ENCODE measurements around the gene MACROD2. TPM values are rescaled to one million over a fixed set of nuclear protein-coding genes. Genes with fewer than 3 reads are reported as not detected.

Gene MACROD2
- polyA plus RNA-seq, 1 donor from 2014 or later, result 23.2 TPM

- Histone ChIP-seq H3K9ac (ENCODE audit: low read length) (no peak overlapping the region), H2AFZ (ENCODE audit: low read depth, low read length) (no peak overlapping the region), H3K36me3 (ENCODE audit: insufficient read depth, low read length) (no peaks in the 10 kb centered on the region), H4K20me1 (ENCODE audit: insufficient read depth) (no peaks in the 10 kb centered on the region), H3K9me2 (ENCODE audit: insufficient read depth, low read length) (no peaks in the 10 kb centered on the region), H3F3A (ENCODE audit: insufficient read depth, low read length, poor library complexity, severe bottlenecking) (no peaks in the 10 kb centered on the region), H3K4me3 (ENCODE audit: low read length) (no peak overlapping the region), H3K4me2 (ENCODE audit: low read length) (no peak overlapping the region), H3K79me2 (replicated peaks; ENCODE audit: insufficient read depth, low read length) (no peaks in the 10 kb centered on the region), H3K27me3 (ENCODE audit: insufficient read depth, low read depth, low read length) (no peaks in the 10 kb centered on the region), H3K9me3 (ENCODE audit: low read length) (no peaks in the 10 kb centered on the region), H3K27ac (ENCODE audit: low read length) (no peak overlapping the region)
- no peak for TF ChIP-seq REST (IDR thresholded peaks at IDR 0.05; ENCODE audit: borderline replicate concordance)
- TF ChIP-seq SMC3 (conservative IDR thresholded peaks at IDR 0.05; ENCODE audit: poor library complexity), result no peak
- no peak for TF ChIP-seq EZH2 (IDR thresholded peaks at IDR 0.05; ENCODE audit: borderline replicate concordance, insufficient read depth, low read length, poor library complexity, severe bottlenecking)
Observed at GRCh38 chr20:15739035-15739434, 1743.7 kb downstream of the MACROD2 start.

- no peaks in the 10 kb centered on the region for H3K36me3 ChIP-seq (ENCODE audit: insufficient read depth, low read length)
- no peaks in the 10 kb centered on the region for H3K9me2 ChIP-seq (ENCODE audit: insufficient read depth, low read length)
- H3K27ac ChIP-seq (ENCODE audit: low read length), result no peak overlapping the region
- H3K4me2 ChIP-seq (ENCODE audit: low read length), result no peak overlapping the region
- H4K20me1 ChIP-seq (ENCODE audit: insufficient read depth), result no peaks in the 10 kb centered on the region
- no peak overlapping the region for H3K9ac ChIP-seq (ENCODE audit: low read length)
- no peaks in the 10 kb centered on the region for H3K79me2 ChIP-seq (replicated peaks; ENCODE audit: insufficient read depth, low read length)
- no peaks in the 10 kb centered on the region for H3K27me3 ChIP-seq (ENCODE audit: insufficient read depth, low read depth, low read length)
- no peak overlapping the region for H2AFZ ChIP-seq (ENCODE audit: low read depth, low read length)
- TF ChIP-seq REST (IDR thresholded peaks at IDR 0.05; ENCODE audit: borderline replicate concordance), result no peak
- TF ChIP-seq EZH2 (IDR thresholded peaks at IDR 0.05; ENCODE audit: borderline replicate concordance, insufficient read depth, low read length, poor library complexity, severe bottlenecking), result no peak
- TF ChIP-seq EP300 (conservative IDR thresholded peaks at IDR 0.05; ENCODE audit: poor library complexity, severe bottlenecking), result no peak
- no peak for TF ChIP-seq SMC3 (conservative IDR thresholded peaks at IDR 0.05; ENCODE audit: poor library complexity)
- TF ChIP-seq, protein P1, sequence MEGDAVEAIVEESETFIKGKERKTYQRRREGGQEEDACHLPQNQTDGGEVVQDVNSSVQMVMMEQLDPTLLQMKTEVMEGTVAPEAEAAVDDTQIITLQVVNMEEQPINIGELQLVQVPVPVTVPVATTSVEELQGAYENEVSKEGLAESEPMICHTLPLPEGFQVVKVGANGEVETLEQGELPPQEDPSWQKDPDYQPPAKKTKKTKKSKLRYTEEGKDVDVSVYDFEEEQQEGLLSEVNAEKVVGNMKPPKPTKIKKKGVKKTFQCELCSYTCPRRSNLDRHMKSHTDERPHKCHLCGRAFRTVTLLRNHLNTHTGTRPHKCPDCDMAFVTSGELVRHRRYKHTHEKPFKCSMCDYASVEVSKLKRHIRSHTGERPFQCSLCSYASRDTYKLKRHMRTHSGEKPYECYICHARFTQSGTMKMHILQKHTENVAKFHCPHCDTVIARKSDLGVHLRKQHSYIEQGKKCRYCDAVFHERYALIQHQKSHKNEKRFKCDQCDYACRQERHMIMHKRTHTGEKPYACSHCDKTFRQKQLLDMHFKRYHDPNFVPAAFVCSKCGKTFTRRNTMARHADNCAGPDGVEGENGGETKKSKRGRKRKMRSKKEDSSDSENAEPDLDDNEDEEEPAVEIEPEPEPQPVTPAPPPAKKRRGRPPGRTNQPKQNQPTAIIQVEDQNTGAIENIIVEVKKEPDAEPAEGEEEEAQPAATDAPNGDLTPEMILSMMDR (IDR thresholded peaks at IDR 0.05; ENCODE audit: poor library complexity, severe bottlenecking), result no peak
- no peak for TF ChIP-seq MXI1 (conservative IDR thresholded peaks at IDR 0.05; ENCODE audit: poor library complexity, severe bottlenecking)
- no peak for TF ChIP-seq RAD21 (conservative IDR thresholded peaks at IDR 0.05)
- no peaks in the 10 kb centered on the region for H3F3A ChIP-seq (ENCODE audit: insufficient read depth, low read length, poor library complexity, severe bottlenecking)
- H3K9me3 ChIP-seq (ENCODE audit: low read length), result no peaks in the 10 kb centered on the region
- no peak overlapping the region for H3K4me3 ChIP-seq (ENCODE audit: low read length)
Observed at GRCh38 chr20:15740046-15740775, 1744.9 kb downstream of the MACROD2 start.
